NCI-H226 (cell line): ENCODE measurements around the gene VGLL2.

ENCODE experiments used
- DNase-seq: peaks from one replicate; pipeline ENCODE4 v3.0.0-alpha.2; 2015

The VGLL2 gene

DNA sequence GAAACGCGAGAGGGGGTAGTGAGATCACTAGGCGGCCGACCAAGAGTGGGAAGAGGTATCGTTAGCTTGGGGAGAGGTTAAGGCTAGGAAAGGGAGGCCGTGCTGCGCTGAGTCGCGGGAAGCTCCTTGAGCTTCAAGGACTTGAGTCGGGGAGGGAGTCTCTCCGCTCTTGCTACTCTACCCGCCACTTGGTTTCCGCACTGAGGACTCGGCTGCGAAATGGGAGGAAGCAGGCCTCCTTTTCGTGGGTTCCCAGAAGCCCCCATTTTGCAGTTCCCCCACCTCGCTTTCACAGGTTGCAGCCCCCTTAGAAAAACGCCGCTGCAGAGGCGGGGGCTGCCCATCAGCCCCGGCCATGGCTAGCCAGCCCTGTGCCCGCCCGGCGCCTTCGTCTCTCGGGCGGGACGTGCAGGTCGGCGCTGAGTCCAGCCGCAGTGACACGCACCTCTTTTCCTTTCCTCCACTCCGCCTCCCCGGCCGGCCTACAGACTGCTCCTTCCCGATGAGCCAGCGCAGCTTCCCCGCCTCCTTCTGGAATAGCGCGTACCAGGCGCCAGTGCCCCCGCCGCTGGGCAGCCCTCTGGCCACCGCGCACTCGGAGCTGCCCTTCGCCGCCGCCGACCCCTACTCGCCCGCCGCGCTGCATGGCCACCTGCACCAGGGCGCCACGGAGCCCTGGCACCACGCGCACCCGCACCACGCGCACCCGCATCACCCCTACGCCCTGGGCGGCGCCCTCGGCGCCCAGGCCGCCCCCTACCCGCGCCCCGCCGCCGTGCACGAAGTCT is 4.9 kb downstream of the VGLL2 start:
- peak; percentile 33 for DNase-seq

GRCh38 chr6:117270843-117271507 is 5.6 kb downstream of the VGLL2 start:
- no peak for DNase-seq

DNA sequence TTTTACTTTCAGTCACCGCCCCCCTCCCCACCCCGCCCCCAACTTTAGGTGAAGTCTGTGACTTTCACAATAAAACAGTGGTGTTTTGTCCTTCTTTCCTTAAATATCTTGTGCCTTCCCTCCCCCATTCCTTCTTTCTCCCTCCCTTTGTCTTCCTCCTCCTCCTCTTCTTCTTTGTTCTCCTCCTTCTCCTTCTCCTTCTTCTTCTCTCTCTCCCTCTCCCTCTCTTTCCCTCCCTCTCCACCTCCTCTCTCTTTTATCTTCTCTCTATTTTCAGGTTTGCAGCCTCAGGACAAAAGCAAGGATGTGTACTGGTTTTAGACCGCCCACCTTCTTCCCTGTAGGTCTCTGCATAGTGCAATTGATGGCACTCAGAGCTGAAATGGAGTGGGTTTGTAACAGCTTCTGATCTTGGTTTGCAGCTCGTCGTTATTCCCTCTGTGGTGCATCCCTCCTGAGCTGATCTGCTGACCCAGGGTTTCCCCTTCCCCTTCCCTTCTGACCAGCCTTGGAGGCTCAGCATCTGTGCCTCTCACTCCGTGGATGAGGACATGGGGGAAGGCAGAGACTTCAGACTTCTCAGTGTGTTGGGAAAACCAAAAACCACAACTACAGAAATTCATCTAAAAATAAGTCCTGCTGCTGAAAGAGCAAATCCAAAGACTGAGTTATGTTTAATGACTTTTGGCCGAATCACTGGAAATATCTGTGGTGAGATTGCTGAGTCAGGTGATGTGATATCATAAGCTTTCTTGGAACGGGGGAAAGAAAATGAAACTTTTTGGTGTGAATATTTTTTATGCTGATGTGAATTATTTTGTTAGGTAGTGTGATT is 6.9 kb downstream of the VGLL2 start:
- DNase-seq, result peak; percentile 8

DNA sequence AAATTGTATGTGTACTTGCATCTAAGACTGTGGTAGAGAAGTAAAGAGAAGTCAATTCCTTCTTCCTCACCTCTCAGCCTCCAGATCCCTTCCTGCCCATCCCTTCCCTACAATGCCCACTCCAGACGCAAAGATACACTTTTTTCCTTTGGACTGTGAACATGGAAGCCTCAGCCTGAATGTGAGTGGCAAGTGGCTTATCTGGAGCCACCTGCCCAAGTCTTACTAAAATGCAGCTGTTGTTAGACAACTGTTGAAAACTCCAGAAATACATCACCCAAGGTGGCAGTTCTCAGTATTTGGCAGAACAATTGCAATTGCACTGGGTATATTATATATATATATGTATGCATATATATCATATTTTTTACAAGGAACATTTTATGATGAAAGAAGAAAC is 7.5 kb downstream of the VGLL2 start:
- no peak for DNase-seq

DNA sequence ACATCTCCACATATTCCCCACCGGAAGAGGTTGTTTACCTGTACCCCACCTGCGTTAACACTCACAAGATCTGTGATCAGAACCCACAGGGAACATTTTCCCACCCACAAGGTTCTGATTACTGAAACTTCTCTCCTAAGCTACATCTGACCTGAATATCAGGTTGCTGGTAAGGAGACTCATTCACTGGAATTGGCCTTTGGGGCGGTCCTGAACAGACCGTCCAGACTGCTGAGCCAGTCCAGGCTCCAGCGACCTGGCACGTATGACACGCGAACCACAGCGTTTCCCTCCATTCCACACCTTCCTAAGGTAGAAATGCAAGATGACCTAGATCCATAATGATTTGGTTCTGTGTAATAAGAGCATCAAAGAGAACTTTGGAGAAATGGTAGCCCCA is 9.8 kb downstream of the VGLL2 start:
- DNase-seq, result no peak

DNA sequence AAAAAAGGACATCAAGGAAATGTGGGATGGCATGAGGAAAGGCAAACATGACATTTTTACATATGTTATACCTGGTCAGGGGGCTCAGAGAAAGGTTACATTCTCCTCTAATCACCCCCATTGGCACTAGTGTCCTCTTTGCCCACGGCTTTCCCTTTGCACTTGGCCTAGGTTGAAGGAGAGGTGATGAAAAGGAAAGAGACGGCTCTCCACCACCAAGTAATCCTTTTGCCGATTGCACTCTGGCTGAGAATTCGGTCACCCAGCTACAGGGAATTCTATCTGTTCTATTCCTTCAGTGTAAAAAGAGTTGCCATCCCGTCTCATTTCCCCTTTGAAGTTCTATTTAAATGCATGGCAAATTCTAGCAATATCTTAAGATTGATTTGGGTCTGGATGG is 10.4 kb downstream of the VGLL2 start:
- DNase-seq, result no peak

DNA sequence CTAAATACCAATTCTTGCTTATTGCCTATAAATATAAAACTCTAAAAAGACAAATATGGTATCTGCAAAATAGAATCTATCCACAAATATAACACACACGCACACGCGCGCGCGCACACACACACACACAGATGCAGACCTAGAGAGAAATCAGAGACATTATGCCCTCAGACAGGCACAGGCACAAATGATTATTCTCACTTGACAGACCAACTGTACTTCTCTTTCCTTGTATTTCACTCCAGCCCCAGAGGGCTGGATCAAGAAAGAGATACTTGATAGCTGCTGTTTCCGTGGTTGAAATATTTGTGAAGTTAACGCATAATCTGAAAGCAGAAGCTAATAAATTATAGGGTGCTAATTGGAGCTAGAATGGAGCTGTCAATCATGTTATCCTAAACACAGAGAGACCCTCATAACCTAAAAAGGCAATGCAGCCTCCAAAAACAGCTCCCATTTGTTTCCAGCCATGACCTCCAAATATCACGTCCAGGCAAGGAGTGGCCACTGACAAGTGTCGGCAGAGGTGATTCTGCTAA is 11.5 kb downstream of the VGLL2 start:
- DNase-seq, result no peak

DNA sequence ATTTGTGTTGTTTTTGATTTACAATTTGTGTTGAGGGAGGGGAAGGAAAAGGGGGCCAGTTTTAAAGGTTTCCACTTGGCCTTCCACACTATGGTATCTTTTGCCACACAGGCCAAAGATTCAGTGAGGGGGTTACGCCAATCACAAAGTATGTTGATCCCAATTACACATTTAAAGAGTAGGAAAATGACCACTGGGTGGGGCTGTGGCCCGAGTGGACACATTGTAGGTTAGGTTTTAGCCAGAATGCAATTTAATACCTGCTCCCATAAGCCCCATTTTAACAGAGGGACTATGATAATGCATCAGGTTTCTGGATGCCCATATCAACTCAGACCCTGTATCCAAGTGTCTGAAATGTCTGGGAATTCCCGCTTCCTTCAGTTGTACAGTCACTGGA is 15.6 kb downstream of the VGLL2 start:
- no peak for DNase-seq

DNA sequence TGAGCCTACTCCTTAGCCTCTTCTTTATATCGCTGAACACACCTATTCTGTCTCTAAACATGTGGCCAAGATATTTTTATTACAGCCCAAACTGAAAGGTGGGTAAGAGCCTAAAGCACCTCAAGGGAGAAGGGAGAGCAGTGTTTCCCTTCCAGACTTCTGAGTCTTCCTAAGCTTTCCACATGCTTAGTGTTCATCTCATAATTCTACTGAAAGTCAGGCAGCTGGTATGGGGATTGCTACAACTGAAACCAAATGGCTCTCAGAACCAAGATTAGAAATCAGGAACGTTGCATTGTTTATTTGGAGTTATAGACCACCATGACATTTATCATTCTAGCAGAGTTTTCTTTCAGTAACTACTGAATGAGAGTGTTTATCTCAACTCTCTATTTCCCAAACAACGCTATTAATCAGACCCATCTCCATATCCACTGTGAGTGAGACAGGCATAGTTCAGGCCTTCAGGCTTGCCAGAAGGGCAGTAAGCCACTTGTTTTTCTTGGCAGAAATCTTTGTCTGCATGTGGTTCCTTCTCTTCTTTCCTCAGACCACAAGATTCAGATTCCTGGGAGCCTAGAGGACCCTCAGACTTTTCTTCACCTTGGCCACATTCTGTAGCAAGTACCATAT is 22.8 kb downstream of the VGLL2 start:
- no peak for DNase-seq

DNA sequence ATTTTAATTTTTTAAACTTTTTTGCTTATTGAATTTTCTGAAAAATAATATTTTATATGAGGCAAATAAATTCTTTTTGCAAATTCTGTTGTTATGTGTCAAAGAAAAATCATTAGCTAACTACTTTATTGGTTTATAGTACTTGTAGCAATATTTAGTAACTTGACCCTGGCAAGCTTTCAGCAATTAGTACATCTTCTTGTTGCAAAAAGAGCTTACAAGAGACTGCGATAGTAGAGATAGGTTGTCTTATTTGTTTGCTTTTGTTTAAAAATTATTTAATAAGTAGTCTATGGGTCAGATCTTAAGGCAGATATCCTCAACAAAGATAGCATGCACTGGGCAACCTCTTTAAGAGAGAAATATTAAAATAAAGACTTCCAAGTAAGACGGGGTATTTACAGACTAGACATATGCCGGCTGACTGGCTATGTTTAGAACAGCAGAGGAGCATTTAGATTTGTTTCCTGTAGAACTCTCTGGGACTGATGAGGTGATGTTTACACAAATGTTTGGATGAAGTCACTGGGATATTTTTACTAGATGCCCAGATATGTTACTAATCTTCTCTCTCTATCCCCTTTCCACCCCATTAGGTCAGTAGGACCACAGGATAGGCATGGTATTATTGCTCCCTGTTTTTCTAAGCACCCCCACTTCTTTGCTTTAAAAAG is 25.0 kb downstream of the VGLL2 start:
- DNase-seq, result no peak

DNA sequence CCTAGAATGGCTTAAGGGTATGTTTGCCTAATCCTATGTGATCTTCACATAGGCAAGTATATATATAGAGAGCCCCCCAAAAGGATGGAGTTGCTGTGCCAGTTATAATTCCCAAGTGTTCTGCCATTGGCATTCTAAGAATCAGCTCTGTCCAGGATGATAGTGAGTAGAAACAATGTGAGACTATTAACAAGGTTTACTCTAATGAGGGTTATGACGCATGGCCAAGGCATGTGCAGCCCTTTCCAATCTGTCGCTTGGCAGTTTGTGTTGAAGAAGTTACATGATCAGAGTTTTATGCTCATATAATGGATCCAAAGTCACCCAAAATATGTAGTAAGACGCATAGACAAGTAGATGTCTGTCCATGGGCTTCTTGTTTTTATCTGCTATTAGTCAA is 33.6 kb downstream of the VGLL2 start:
- no peak for DNase-seq

DNA sequence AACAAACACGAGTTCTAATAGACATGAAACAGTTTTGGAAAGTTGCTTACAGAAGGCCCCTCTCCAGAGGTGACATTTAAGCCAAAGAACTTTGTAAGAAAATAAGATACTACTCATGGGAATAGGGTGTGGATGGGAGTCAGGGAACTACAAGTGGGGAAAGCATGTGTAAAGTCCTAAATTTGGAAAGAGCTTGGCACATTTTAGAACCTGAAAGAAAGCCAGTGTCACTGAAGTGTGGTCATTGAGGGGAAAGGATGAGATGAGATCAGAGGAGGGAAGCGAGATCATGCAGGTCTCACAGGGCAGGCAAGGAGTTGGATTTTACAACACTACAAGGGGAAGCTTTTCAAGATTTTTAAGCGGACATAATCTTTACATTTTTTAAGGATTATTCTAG is 38.0 kb downstream of the VGLL2 start:
- DNase-seq, result no peak

DNA sequence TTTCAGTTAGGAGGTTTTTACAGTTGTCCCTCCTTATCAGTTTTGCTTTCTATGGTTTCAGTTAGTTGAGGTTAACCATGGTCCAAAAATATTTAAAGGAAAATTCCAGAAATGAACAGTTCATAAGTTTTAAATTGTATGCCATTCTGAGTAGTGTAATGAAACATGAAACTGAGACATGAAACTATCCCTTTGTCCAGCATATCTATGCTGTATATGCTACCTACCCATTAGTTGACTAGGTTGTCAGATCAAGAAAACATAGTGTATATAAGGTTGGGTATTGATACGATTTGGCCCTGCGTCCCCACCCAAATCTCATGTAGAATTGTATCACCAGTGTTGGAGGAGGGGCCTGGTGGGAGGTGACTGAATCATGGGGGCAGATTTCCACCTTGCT is 39.1 kb downstream of the VGLL2 start:
- no peak for DNase-seq

GRCh38 chr6:117306227-117306790 is 41.0 kb downstream of the VGLL2 start:
- DNase-seq, result peak; percentile 4

GRCh38 chr6:117307655-117308054 is 42.3 kb downstream of the VGLL2 start:
- no peak for DNase-seq

GRCh38 chr6:117309069-117309468 is 43.7 kb downstream of the VGLL2 start:
- peak; percentile 28 for DNase-seq

GRCh38 chr6:117309611-117310010 is 44.3 kb downstream of the VGLL2 start:
- DNase-seq, result no peak

DNA sequence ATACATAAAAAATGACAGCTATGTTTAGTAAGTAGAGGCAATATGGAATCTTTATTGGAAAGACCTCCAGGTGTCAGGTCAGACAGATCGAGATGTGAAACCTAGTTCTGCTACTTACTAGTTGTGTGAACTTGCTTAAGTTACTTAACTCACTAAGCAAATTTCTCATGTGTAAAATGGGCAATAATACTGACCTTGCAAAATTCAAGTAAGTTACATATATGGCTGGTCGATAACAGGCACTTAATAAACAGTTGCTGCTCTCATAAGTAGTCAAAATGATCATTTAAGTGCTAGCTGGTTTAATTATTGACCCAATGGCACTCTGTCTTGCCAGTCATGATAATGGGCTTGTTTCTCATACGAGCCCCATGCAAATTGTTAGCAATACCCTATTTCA is 46.0 kb downstream of the VGLL2 start:
- DNase-seq, result no peak

GRCh38 chr6:117311726-117312125 is 46.4 kb downstream of the VGLL2 start:
- no peak for DNase-seq

GRCh38 chr6:117317261-117317660 is 51.9 kb downstream of the VGLL2 start:
- DNase-seq, result peak; percentile 9
